Amniotic stem cell (primary cell): ENCODE data around the gene STAB2.
"Not testable (repeated sequence)": the region's sequence is repeated elsewhere in the genome, so short reads cannot be mapped to it uniquely, and the experiment has no call there.

Experiments used
- DNase-seq: peaks from one replicate; lab custom pipeline; 2025; lab: John Stamatoyannopoulos, UW

Gene STAB2

DNA sequence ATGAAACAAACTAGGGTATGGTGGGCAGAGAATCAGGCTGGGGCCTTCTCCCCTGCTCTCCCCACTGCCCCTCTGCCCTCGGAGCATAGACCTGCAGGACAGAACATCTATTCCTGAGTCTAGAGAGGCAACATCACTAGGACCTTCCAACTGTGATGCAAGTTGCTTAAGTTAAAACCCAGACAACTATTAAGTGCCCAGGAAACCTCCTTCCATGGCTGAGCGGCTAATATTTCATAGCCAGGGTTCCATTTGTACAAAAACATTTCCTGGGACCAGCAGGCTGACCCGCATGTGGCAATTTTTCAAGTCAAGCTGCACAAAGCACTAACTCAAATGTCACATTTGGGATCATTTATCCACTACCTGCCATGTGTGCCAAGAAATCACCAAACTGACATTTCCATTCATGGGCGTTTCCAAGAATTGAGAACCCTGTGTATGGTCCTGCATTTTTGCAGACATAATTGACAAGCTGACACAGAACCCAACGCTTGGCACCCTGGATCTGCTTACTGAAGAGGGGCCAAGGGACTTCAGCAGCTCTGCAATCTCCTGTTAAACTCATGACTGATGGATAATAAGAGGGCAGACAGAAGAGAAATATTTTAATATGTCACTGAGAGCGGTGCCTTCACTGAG lies 221.3 kb downstream of the STAB2 start:
- DNase-seq = no peak

DNA sequence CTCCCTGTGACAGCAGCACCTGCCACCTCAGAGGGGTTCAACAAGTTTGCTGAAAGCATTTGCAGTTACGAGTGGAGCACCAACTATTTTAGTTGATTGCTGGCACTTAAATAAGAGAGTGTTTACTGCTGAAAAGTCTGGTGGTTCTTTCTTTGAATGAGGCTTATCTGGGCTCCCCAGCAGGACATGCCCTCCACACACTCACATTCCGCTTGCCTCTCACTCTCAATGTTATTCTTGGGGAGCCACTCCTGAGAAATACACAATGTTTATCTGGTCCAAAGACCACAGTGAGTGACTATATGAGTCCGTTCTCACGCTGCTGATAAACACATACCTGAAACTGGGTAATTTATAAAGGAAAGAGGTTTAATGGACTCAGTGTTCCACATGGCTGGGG lies 222.1 kb downstream of the STAB2 start:
- DNase-seq = no peak

- not testable (repeated sequence) for DNase-seq
Observed at GRCh38 chr12:103809639-103810038, 222.6 kb downstream of the STAB2 start.

GRCh38 chr12:103810111-103810510 lies 223.0 kb downstream of the STAB2 start:
- no peak for DNase-seq

DNA sequence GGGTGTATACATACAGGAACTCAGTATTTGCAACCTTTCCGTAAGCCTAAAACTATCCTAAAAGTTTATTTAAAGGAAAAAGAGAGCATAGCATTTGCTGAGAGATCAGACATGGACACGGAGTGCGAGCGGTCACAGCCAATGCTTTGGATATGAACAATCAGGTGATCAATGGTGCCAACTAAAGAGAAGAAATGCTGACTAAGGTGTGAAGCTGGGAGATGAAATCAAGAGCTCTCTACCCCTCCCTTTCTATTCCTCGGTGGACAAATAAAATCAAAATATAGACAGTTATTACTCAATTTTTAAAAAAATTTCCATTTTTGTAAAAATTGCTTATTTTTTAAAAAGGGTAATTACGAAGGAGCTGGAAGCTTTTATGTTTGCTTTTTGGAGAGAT lies 224.7 kb downstream of the STAB2 start:
- DNase-seq = no peak

- DNase-seq = no peak
Observed at GRCh38 chr12:103812789-103813188, 225.7 kb downstream of the STAB2 start.

DNA sequence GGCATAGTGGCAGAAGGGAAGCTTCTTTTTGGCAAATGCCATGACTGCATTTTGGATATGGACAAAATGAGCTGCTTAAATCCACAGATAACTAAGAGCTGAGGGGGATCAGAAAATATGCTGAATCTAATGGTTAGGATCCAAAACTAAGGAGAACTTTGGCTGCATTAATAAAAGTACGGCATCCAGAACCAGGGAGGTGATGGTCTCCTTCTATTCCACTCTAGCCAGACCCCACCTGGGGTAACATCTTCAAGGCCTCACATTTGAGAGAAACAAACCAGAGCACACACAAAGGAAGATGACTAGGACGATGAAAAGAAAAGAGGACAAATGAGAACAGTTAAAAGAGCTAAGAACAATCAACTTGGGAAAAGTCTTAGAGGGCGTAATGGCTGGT lies 226.4 kb downstream of the STAB2 start:
- no peak for DNase-seq

GRCh38 chr12:103813949-103814348 lies 226.9 kb downstream of the STAB2 start:
- DNase-seq = no peak

GRCh38 chr12:103814436-103814835 lies 227.4 kb downstream of the STAB2 start:
- DNase-seq = no peak
